Astrocyte (in vitro differentiated cells and primary cell): Measurements from ENCODE around the gene KCTD18. TPM values are rescaled to one million over a fixed set of nuclear protein-coding genes. Genes with fewer than 3 reads are reported as not detected.
A peak's percentile ranks its signal among the peaks of the same experiment; 100 is the strongest.

Source experiments
- DNase-seq: peaks from one replicate; pipeline ENCODE4 v3.0.0-alpha.2; 2010; ENCODE audit warnings: low read depth
- FAIRE-seq: peaks from 2 replicates; lab custom pipeline; 2011; peaks lifted over from hg19 to GRCh38; lab: Jason Lieb, UNC
- H2AFZ ChIP-seq: 2 replicates; pipeline ENCODE4 v1.6.0; 2012; ENCODE audit warnings: low read depth, low read length, inconsistent platforms
- H3K27ac ChIP-seq: 2 replicates; pipeline ENCODE4 v1.5.1; 2011; ENCODE audit warnings: low read depth, low read length, inconsistent platforms
- H3K27me3 ChIP-seq: 2 replicates; pipeline ENCODE4 v1.6.0; 2011; ENCODE audit warnings: low read length, inconsistent platforms; ENCODE audit not compliant: insufficient read depth
- H3K36me3 ChIP-seq: 2 replicates; pipeline ENCODE4 v1.5.1; 2011; ENCODE audit warnings: low read length, inconsistent platforms; ENCODE audit not compliant: insufficient read depth
- H3K4me1 ChIP-seq: 2 replicates; pipeline ENCODE4 v1.5.1; 2011; ENCODE audit warnings: low read length, inconsistent platforms; ENCODE audit not compliant: insufficient read depth
- H3K4me2 ChIP-seq: 2 replicates; pipeline ENCODE4 v1.6.0; 2012; ENCODE audit warnings: low read length, inconsistent platforms
- H3K4me3 ChIP-seq: 2 replicates; pipeline ENCODE4 v1.5.1; 2011; ENCODE audit warnings: low read depth, mild to moderate bottlenecking, low read length, inconsistent platforms; ENCODE audit not compliant: insufficient read depth
- H3K79me2 ChIP-seq: 2 replicates; pipeline ENCODE4 v1.6.0; 2012; ENCODE audit warnings: mild to moderate bottlenecking, low read length, inconsistent platforms; ENCODE audit not compliant: insufficient read depth
- H3K9ac ChIP-seq: 2 replicates; pipeline ENCODE4 v1.6.0; 2012; ENCODE audit warnings: mild to moderate bottlenecking, low read length, inconsistent platforms
- H3K9me3 ChIP-seq: 2 replicates; pipeline ENCODE4 v1.5.1; 2012; ENCODE audit warnings: low read depth, mild to moderate bottlenecking, low read length, inconsistent platforms; ENCODE audit not compliant: insufficient read depth
- H4K20me1 ChIP-seq: 2 replicates; pipeline ENCODE4 v1.6.0; 2012; ENCODE audit warnings: low read length, inconsistent platforms; ENCODE audit not compliant: insufficient read depth
- H3K27ac Mint-ChIP-seq: one replicate; pipeline ENCODE4 v1.8.0; 2021; ENCODE audit warnings: mild to moderate bottlenecking, mixed read lengths; ENCODE audit not compliant: unreplicated experiment
- H3K27me3 Mint-ChIP-seq: one replicate; pipeline ENCODE4 v1.8.0; 2021; ENCODE audit warnings: low read depth, mixed read lengths; ENCODE audit not compliant: unreplicated experiment
- H3K36me3 Mint-ChIP-seq: one replicate; pipeline ENCODE4 v1.8.0; 2021; ENCODE audit warnings: low read depth, mixed read lengths; ENCODE audit not compliant: unreplicated experiment
- H3K4me1 Mint-ChIP-seq: one replicate; pipeline ENCODE4 v1.8.0; 2021; ENCODE audit warnings: low read depth, mixed read lengths; ENCODE audit not compliant: unreplicated experiment
- H3K4me3 Mint-ChIP-seq: one replicate; pipeline ENCODE4 v1.8.0; 2021; ENCODE audit warnings: mild to moderate bottlenecking, moderate library complexity, mixed read lengths; ENCODE audit not compliant: unreplicated experiment
- H3K9me3 Mint-ChIP-seq: one replicate; pipeline ENCODE4 v1.8.0; 2021; ENCODE audit warnings: mild to moderate bottlenecking, mixed read lengths; ENCODE audit not compliant: unreplicated experiment
- CTCF ChIP-seq: IDR thresholded peaks from 2 replicates; pipeline ENCODE4 v1.5.1; 2011; ENCODE audit warnings: low read depth, mild to moderate bottlenecking, inconsistent platforms, low read length, moderate library complexity; ENCODE audit not compliant: insufficient read depth
- EZH2 ChIP-seq: IDR thresholded peaks from 2 replicates; pipeline ENCODE4 v1.6.1; 2012; ENCODE audit warnings: mild to moderate bottlenecking, low read length, inconsistent platforms; ENCODE audit not compliant: insufficient read depth
- total RNA-seq: library from RNA; stranded (reverse); gene quantifications from 2 replicates; pipeline ENCODE4 v1.2.1, GENCODE V29; 2021

KCTD18 gene
- total RNA-seq, 1 donor from 2014 or later, result 8.2 TPM

- Mint-ChIP-seq H3K9me3 (no peaks in the 10 kb centered on the region), H3K27me3 (no peaks in the 10 kb centered on the region), H3K4me3 (no peak overlapping the region), H3K27ac (peak overlapping the region; percentile 84), H3K4me1 (peaks cover 30% of the 10 kb centered on the region), H3K36me3 (no peaks in the 10 kb centered on the region)
- H3K27ac ChIP-seq, result no peak overlapping the region
- FAIRE-seq (no peak), DNase-seq (no peak)
- no peaks in the 10 kb centered on the region for H3K36me3 ChIP-seq
- no peak overlapping the region for H2AFZ ChIP-seq
- TF ChIP-seq EZH2 (no peak), CTCF (no peak)
- H3K9ac ChIP-seq, result no peak overlapping the region
- H3K27me3 ChIP-seq, result no peaks in the 10 kb centered on the region
- H3K79me2 ChIP-seq, result no peaks in the 10 kb centered on the region
- no peak overlapping the region for H3K4me3 ChIP-seq
- no peaks in the 10 kb centered on the region for H3K9me3 ChIP-seq
- H3K4me2 ChIP-seq, result no peak overlapping the region
- H3K4me1 ChIP-seq, result peaks cover 5% of the 10 kb centered on the region
- no peaks in the 10 kb centered on the region for H4K20me1 ChIP-seq
These were observed 24.9 kb downstream of the KCTD18 start for GRCh38 chr2:200484934-200485333.

GRCh38 chr2:200483729-200484198, 26.1 kb downstream of the KCTD18 start:
- Mint-ChIP-seq H3K4me1 (peaks cover 34% of the 10 kb centered on the region), H3K27me3 (no peaks in the 10 kb centered on the region)

More at GRCh38 chr2:200483729-200484198, 26.1 kb downstream of the KCTD18 start:
- H3K27me3 ChIP-seq, result no peaks in the 10 kb centered on the region
- no peak for TF ChIP-seq EZH2
- peak; percentile 16 for TF ChIP-seq CTCF
- H3K27ac Mint-ChIP-seq, result peak overlapping the region; percentile 22
- no peak for FAIRE-seq
- H2AFZ ChIP-seq, result no peak overlapping the region
- H3K36me3 ChIP-seq, result no peaks in the 10 kb centered on the region
- H3K9me3 Mint-ChIP-seq, result no peaks in the 10 kb centered on the region
- peaks cover 16% of the 10 kb centered on the region for H3K4me1 ChIP-seq
- no peak overlapping the region for H3K27ac ChIP-seq
- no peaks in the 10 kb centered on the region for H3K79me2 ChIP-seq
- no peak overlapping the region for H3K4me3 Mint-ChIP-seq
- peaks cover 2% of the 10 kb centered on the region for H3K36me3 Mint-ChIP-seq
- H3K4me3 ChIP-seq, result no peak overlapping the region
- H3K9me3 ChIP-seq, result no peaks in the 10 kb centered on the region
- no peaks in the 10 kb centered on the region for H4K20me1 ChIP-seq
- H3K4me2 ChIP-seq, result no peak overlapping the region
- no peak for DNase-seq
- no peak overlapping the region for H3K9ac ChIP-seq
